Measurements from ENCODE around the gene SGK2. TPM values are rescaled to one million over a fixed set of nuclear protein-coding genes. Genes with fewer than 3 reads are reported as not detected.

SGK2 gene
- total and polyA plus RNA-seq, 2 experiments from 2014 or later: 2.4 TPM; not detected in 1

- Histone ChIP-seq H3K9me3 (ENCODE audit: low read depth) (no peaks in the 10 kb centered on the region), H3K36me3 (no peaks in the 10 kb centered on the region), H3K4me1 (ENCODE audit: low read depth) (peaks cover under 1% of the 10 kb centered on the region), H3K4me3 (no peak overlapping the region), H3K27ac (no peak overlapping the region), H3K27me3 (no peaks in the 10 kb centered on the region)
- no peak for DNase-seq (ENCODE audit: low read depth in 1 of 2, low spot score in 1 of 2)
- TF ChIP-seq CTCF (IDR thresholded peaks at IDR 0.05; ENCODE audit: low read depth, low read length): no peak
Measured at GRCh38 chr20:43570496-43570895, 11.7 kb downstream of the SGK2 start.

- Histone ChIP-seq H3K4me1 (ENCODE audit: low read depth) (no peaks in the 10 kb centered on the region), H3K4me3 (no peak overlapping the region), H3K36me3 (no peaks in the 10 kb centered on the region), H3K27me3 (no peaks in the 10 kb centered on the region), H3K9me3 (ENCODE audit: low read depth) (no peaks in the 10 kb centered on the region), H3K27ac (no peak overlapping the region)
- no peak for TF ChIP-seq CTCF (IDR thresholded peaks at IDR 0.05; ENCODE audit: low read depth, low read length)
- no peak for DNase-seq (ENCODE audit: low read depth in 1 of 2, low spot score in 1 of 2)
Measured at GRCh38 chr20:43571310-43571709, 12.5 kb downstream of the SGK2 start.

GRCh38 chr20:43571771-43572170 lies 12.9 kb downstream of the SGK2 start:
- no peaks in the 10 kb centered on the region for H3K9me3 ChIP-seq (ENCODE audit: low read depth)
- no peaks in the 10 kb centered on the region for H3K4me1 ChIP-seq (ENCODE audit: low read depth)
- no peak overlapping the region for H3K4me3 ChIP-seq
- no peaks in the 10 kb centered on the region for H3K27me3 ChIP-seq
- H3K36me3 ChIP-seq: no peaks in the 10 kb centered on the region
- no peak for DNase-seq (ENCODE audit: low read depth in 1 of 2, low spot score in 1 of 2)
- no peak overlapping the region for H3K27ac ChIP-seq
- TF ChIP-seq CTCF (IDR thresholded peaks at IDR 0.05; ENCODE audit: low read depth, low read length): no peak

- H3K36me3 ChIP-seq: no peaks in the 10 kb centered on the region
Measured at GRCh38 chr20:43572891-43573290, 14.1 kb downstream of the SGK2 start.

GRCh38 chr20:43576108-43576507 lies 17.3 kb downstream of the SGK2 start:
- no peak overlapping the region for H3K4me3 ChIP-seq
- no peaks in the 10 kb centered on the region for H3K4me1 ChIP-seq (ENCODE audit: low read depth)
- H3K36me3 ChIP-seq: no peaks in the 10 kb centered on the region
- no peak for TF ChIP-seq CTCF (IDR thresholded peaks at IDR 0.05; ENCODE audit: low read depth, low read length)
- no peaks in the 10 kb centered on the region for H3K27me3 ChIP-seq
- no peak for DNase-seq (ENCODE audit: low read depth in 1 of 2, low spot score in 1 of 2)
- no peaks in the 10 kb centered on the region for H3K9me3 ChIP-seq (ENCODE audit: low read depth)
- no peak overlapping the region for H3K27ac ChIP-seq

More at GRCh38 chr20:43572891-43573290, 14.1 kb downstream of the SGK2 start:
- H3K27me3 ChIP-seq: no peaks in the 10 kb centered on the region
- TF ChIP-seq CTCF (IDR thresholded peaks at IDR 0.05; ENCODE audit: low read depth, low read length): no peak
- no peaks in the 10 kb centered on the region for H3K9me3 ChIP-seq (ENCODE audit: low read depth)
- no peak for DNase-seq (ENCODE audit: low read depth in 1 of 2, low spot score in 1 of 2)
- no peak overlapping the region for H3K27ac ChIP-seq
- no peak overlapping the region for H3K4me3 ChIP-seq
- no peaks in the 10 kb centered on the region for H3K4me1 ChIP-seq (ENCODE audit: low read depth)

All from cardiac muscle cell (in vitro differentiated cells and primary cell).